ENCODE measurements around the gene PYY.

The PYY gene

DNA sequence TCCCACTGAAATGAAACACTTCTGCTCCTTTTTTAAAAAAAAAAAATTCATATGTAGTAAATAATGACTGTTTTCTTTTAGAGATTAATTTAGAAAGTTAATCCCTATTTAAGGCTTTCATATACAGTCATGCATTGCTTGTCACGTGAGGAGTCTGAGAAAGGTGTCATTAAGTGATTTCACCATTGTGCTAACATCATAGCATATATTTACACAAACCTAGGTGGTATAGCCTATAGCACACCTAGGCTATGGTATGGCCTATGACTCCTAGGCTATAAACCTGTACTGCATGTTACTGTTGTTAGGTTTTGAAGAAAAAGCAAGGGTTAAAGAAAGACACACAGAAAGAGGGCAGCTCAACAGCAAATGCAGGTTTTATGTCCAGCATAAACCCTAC, 25.1 kb downstream of the PYY start:
- TF ChIP-seq EP300 (IDR thresholded peaks at IDR 0.05; ENCODE audit: borderline replicate concordance) (no peak), TEAD4 (IDR thresholded peaks at IDR 0.05) (no peak), EGR1 (IDR thresholded peaks at IDR 0.05) (no peak), NFIC (IDR thresholded peaks at IDR 0.05) (no peak), YY1 (IDR thresholded peaks at IDR 0.05; ENCODE audit: low read depth) (no peak)
- TF ChIP-seq, protein P1, sequence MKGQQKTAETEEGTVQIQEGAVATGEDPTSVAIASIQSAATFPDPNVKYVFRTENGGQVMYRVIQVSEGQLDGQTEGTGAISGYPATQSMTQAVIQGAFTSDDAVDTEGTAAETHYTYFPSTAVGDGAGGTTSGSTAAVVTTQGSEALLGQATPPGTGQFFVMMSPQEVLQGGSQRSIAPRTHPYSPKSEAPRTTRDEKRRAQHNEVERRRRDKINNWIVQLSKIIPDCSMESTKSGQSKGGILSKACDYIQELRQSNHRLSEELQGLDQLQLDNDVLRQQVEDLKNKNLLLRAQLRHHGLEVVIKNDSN (IDR thresholded peaks at IDR 0.05): peak; percentile 32; the same call in 1 of the 2 replicates

DNA sequence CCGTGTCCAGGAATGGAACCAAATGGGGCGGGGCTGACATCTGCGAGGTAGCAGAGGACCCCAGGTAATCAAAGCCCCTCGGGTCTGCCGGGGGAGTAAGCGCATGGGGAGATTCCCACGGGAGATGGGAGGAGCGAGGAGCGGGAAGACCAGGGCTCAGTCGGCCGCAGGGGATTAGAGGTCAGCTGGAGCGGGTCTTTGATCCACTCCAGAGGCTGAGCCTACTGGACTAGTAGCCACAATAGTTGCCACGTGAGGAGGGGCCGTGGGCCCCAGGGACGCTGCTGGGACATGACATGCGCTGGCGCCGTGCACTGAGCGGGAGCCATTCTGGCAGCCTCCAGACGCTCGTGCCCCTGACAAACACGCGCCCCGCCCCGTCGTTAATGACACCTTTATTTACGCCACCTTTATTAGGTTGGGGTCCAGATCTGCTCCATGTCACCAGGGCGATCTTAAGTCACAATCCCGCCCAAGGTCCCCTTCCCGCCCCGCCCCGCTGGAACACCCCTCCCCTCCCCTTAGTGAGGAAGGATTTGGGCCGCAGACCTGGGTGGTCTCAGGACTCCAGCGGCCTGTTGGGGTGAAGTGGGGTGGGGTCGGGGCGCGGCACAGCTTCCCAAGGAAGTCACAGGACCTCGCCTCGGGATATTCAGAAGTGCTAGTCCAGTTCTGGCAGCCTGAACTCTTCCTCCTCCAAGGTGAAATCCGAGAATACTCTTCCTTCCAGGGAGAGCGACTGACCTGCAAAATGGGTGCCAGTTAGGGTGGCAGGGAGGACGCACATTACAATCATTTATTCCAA, 26.5 kb downstream of the PYY start:
- TF ChIP-seq TAF1 (IDR thresholded peaks at IDR 0.05; ENCODE audit: low read depth): no peak
- no peak for TF ChIP-seq TCF12 (IDR thresholded peaks at IDR 0.05; ENCODE audit: low read depth)
- TF ChIP-seq, protein P1 (IDR thresholded peaks at IDR 0.05): no peak
- no peak for TF ChIP-seq CEBPB (IDR thresholded peaks at IDR 0.05)
- TF ChIP-seq YY1 (IDR thresholded peaks at IDR 0.05; ENCODE audit: low read depth): no peak
- no peak for TF ChIP-seq NFIC (IDR thresholded peaks at IDR 0.05)
- TF ChIP-seq EGR1 (IDR thresholded peaks at IDR 0.05): no peak
- no peak for TF ChIP-seq ZBTB7A (IDR thresholded peaks at IDR 0.05; ENCODE audit: low read depth)
- TF ChIP-seq RAD21 (IDR thresholded peaks at IDR 0.05; ENCODE audit: low read depth): no peak
- TF ChIP-seq, protein P2, sequence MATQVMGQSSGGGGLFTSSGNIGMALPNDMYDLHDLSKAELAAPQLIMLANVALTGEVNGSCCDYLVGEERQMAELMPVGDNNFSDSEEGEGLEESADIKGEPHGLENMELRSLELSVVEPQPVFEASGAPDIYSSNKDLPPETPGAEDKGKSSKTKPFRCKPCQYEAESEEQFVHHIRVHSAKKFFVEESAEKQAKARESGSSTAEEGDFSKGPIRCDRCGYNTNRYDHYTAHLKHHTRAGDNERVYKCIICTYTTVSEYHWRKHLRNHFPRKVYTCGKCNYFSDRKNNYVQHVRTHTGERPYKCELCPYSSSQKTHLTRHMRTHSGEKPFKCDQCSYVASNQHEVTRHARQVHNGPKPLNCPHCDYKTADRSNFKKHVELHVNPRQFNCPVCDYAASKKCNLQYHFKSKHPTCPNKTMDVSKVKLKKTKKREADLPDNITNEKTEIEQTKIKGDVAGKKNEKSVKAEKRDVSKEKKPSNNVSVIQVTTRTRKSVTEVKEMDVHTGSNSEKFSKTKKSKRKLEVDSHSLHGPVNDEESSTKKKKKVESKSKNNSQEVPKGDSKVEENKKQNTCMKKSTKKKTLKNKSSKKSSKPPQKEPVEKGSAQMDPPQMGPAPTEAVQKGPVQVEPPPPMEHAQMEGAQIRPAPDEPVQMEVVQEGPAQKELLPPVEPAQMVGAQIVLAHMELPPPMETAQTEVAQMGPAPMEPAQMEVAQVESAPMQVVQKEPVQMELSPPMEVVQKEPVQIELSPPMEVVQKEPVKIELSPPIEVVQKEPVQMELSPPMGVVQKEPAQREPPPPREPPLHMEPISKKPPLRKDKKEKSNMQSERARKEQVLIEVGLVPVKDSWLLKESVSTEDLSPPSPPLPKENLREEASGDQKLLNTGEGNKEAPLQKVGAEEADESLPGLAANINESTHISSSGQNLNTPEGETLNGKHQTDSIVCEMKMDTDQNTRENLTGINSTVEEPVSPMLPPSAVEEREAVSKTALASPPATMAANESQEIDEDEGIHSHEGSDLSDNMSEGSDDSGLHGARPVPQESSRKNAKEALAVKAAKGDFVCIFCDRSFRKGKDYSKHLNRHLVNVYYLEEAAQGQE (IDR thresholded peaks at IDR 0.05; ENCODE audit: low read depth): no peak
- no peak for TF ChIP-seq FOXM1 (IDR thresholded peaks at IDR 0.05; ENCODE audit: borderline replicate concordance, low read depth)
- TF ChIP-seq EP300 (IDR thresholded peaks at IDR 0.05; ENCODE audit: borderline replicate concordance): no peak
- TF ChIP-seq, protein P3, sequence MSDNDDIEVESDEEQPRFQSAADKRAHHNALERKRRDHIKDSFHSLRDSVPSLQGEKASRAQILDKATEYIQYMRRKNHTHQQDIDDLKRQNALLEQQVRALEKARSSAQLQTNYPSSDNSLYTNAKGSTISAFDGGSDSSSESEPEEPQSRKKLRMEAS (IDR thresholded peaks at IDR 0.05): no peak
- TF ChIP-seq TEAD4 (IDR thresholded peaks at IDR 0.05): no peak
- no peak for TF ChIP-seq CREB1 (IDR thresholded peaks at IDR 0.05; ENCODE audit: low read depth)

DNA sequence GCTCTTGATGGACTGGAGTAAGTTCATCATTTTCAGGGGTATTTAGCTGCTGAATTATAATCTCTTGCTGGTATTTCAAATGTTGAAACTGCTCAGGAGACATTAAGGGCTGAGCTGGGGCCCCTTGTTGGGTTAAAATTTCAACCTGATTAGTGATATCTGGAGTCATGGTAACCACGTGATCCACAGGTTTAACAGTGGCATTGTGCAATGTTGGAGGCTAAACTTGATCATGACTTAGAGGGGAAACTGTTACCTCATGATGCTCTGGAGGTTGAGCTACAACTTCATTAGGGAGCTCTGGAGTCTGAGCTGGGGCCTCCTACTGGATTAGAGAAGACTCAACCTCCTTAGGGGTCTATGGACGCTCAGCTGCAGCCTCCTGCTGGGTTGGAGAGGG, 29.2 kb downstream of the PYY start:
- TF ChIP-seq YY1 (IDR thresholded peaks at IDR 0.05; ENCODE audit: low read depth) (no peak), TEAD4 (IDR thresholded peaks at IDR 0.05) (no peak), CEBPB (IDR thresholded peaks at IDR 0.05) (peak; percentile 10; the same call in 1 of the 2 replicates)
- TF ChIP-seq, protein P2 (IDR thresholded peaks at IDR 0.05; ENCODE audit: low read depth): no peak
- TF ChIP-seq, protein P3 (IDR thresholded peaks at IDR 0.05): no peak
- TF ChIP-seq, protein P1 (IDR thresholded peaks at IDR 0.05): 0 out of 2 replicates have a peak, but pooled peaks have one; percentile 32

DNA sequence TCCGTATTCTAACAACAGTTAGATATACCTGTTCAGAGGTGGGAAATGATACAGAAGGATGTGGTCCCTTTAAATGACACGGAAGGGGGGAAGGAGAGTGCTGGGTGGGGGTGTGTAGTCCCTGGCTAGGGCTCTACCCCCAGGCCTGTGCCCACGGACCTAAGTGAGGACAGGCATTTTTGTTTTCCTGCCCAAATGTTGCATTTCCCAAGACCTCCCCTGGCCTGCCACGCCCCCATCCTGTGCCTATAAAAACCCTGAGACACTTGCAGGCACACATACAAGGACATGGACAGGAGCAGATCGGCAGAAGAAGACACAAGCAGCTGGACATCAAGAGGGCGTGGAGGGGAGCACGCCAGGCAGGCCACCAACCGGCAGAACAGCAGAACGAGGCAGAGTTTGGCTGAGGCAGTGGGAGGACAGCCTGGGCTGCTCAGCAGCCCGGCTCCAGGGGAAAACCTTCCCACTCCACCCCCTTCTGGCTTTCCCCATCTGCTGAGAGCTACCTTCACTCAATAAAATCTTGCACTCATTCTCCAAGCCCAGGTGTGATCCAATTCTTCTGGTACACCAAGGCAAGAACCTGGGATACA, 33.1 kb downstream of the PYY start:
- no peak for TF ChIP-seq EP300 (IDR thresholded peaks at IDR 0.05; ENCODE audit: borderline replicate concordance)
- no peak for TF ChIP-seq RAD21 (IDR thresholded peaks at IDR 0.05; ENCODE audit: low read depth)
- TF ChIP-seq TEAD4 (IDR thresholded peaks at IDR 0.05): no peak
- TF ChIP-seq, protein P3 (IDR thresholded peaks at IDR 0.05): no peak
- TF ChIP-seq, protein P2 (IDR thresholded peaks at IDR 0.05; ENCODE audit: low read depth): no peak
- no peak for TF ChIP-seq FOXM1 (IDR thresholded peaks at IDR 0.05; ENCODE audit: borderline replicate concordance, low read depth)
- no peak for TF ChIP-seq EGR1 (IDR thresholded peaks at IDR 0.05)
- TF ChIP-seq CEBPB (IDR thresholded peaks at IDR 0.05): no peak
- TF ChIP-seq CREB1 (IDR thresholded peaks at IDR 0.05; ENCODE audit: low read depth): no peak
- TF ChIP-seq, protein P1 (IDR thresholded peaks at IDR 0.05): no peak
- TF ChIP-seq TAF1 (IDR thresholded peaks at IDR 0.05; ENCODE audit: low read depth): no peak
- no peak for TF ChIP-seq ZBTB7A (IDR thresholded peaks at IDR 0.05; ENCODE audit: low read depth)
- no peak for TF ChIP-seq NFIC (IDR thresholded peaks at IDR 0.05)
- no peak for TF ChIP-seq YY1 (IDR thresholded peaks at IDR 0.05; ENCODE audit: low read depth)
- TF ChIP-seq TCF12 (IDR thresholded peaks at IDR 0.05; ENCODE audit: low read depth): no peak

Measured in Ishikawa (cell line).